Measurements from ENCODE around the gene CLPTM1.
"Not testable (repeated sequence)": the region's sequence is repeated elsewhere in the genome, so short reads cannot be mapped to it uniquely, and the experiment has no call there.

Gene CLPTM1

DNA sequence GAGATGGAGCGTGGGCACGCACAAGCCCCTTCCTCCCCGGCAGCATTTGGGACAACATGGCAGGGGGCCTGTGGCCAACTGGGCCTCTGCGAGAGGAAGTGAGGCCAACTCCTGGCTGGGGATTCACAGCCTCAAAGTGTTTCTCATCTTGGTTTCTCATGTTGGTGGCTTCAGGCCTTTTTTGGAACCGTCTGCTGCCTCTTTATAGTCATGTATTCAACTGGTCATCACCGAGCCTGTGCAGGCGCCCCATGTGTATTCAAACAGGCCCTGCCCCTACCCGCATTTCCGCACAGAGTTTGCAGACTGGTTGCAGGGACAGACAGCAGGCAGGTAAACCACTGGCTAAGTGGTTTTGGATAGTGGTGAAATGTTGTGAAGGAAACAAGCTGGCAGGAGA lies 28.8 kb downstream of the CLPTM1 start:
- DNase-seq: no peak

DNA sequence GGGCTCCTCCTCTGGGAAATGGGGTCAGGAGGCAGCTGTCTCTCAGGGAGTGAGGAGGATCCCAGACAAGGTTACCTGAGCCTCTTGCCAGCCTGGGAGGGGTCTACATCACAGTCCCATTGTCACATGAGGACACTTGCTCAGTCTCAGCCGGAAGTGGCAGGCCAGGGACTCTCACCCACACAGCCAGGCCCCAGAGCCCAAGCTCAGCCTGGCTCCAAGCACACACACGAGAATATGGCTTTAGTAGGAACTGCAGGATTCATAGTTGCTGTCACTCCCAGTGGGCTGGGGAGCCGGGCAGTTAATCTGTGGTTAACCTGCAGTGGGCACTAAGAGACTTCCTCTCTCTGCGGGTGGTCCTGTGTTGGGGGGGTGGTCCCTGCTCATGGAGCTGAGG lies 30.3 kb downstream of the CLPTM1 start:
- no peak for DNase-seq

DNA sequence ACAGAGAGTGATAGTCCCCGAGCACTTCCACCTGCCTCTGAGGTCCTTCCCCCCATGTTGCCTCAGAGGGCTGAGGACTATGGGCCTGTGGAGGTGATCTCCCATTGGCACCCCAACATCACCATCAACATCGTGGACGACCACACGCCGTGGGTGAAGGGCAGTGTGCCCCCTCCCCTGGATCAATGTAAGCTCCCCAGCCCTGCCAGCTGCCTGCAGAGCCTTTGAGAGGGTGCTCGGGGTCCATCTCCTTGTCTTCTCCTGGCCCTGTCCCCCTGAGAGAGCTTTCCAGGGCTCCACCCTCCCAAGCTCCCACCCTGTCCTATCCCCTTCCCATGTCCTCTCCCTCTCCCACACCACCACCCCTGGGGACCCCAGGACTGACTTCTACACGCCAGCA lies 31.2 kb downstream of the CLPTM1 start:
- no peak for DNase-seq

DNA sequence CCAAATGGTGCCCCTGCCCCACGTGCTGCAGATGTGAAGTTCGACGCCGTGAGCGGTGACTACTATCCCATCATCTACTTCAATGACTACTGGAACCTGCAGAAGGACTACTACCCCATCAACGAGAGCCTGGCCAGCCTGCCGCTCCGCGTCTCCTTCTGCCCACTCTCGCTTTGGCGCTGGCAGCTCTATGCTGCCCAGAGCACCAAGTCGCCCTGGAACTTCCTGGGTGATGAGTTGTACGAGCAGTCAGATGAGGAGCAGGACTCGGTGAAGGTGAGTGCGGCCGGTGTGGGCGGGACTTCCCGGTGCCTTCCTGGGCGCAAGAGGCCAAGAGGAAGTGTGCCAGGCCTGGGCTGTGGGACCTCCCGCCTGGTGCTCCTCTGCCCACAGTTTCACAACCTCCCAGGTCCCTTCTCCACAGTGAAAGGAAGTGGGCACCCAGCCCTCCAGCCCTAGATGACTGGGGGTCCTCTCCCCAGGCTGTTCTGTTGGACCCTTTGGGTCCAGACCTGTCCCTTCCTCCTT lies 32.0 kb downstream of the CLPTM1 start:
- no peak for DNase-seq

DNA sequence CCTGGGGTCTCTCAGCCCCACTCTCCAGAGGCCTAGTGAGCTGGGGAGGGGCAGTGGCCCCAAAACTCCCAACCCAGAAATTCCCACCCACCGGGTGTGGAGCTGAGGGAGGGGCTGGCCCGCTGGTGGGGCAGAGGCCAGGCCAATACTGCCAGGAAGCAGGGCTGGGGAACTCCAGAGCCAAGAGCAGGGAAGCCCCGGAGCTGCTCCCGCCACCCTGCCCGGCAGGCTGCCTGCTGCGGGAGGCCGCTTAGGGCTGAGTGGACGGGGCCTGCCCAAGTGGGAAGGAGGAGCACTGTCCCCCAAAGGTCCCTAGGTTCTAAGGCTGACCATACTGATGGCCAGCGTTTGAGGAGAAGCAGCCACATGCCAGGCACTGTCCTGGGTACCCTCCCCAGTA lies 33.1 kb downstream of the CLPTM1 start:
- no peak for DNase-seq

DNA sequence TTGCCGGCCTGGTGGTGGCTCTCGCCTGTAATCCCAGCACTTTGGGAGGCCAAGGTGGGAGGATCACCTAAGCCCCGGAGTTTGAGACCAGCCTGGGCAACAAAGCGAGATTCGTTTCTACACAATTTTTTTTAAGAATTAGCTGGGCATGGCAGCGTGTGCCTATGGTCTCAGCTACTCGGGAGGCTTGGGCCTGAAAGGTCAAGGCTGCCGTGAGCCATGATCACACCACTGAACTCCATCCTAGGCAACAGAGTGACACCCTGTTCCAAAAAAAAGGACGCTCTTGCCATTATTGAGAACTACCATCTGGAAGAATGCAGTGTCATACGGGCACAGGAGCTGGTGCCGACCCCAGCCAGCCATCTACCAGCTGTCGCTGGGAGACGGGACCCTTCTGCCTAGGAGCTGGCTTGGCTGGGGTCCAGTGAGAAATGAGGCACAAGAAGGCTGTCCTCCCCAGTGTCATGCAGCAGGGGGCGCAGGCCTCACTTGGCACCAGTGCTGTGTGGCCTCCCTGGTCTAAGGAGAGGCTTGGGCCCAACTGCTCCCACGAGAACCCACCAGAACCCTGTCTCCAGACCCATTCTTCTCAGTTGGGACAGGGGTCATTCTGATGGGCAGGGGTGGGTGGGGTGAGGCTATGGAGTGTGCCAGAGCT lies 33.8 kb downstream of the CLPTM1 start:
- DNase-seq: peak; percentile 19 to 39

DNA sequence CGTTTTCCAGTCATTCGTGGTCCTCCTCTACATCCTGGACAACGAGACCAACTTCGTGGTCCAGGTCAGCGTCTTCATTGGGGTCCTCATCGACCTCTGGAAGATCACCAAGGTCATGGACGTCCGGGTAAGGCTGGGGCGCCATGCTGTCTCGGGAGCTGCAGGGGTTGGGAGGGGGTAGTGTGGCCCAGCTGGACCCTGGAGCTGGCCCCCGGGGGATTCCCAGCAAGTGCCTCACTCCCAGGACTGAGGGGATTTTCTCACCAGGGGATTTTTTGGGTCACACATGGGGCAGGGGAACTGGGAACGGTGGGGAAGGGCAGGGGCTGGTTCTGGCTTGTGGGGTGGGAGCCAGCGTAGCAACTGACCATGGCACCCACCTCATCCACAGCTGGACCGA lies 35.3 kb downstream of the CLPTM1 start:
- no peak for DNase-seq

DNA sequence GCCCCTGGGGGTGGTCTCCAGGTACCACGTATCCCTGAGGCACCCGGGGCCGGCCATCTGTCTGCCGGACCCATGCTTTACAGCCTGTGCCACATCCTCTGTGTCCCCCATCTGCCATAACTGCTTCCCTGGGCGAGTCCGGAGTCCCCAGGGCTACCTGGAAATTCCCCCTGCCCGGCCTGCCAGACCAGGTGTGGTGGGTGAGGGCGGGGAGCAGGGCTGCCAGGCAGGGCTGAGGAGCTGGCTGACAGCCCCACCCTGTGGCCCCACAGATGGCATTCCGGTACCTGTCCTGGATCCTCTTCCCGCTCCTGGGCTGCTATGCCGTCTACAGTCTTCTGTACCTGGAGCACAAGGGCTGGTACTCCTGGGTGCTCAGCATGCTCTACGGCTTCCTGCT lies 35.8 kb downstream of the CLPTM1 start:
- no peak for DNase-seq

DNA sequence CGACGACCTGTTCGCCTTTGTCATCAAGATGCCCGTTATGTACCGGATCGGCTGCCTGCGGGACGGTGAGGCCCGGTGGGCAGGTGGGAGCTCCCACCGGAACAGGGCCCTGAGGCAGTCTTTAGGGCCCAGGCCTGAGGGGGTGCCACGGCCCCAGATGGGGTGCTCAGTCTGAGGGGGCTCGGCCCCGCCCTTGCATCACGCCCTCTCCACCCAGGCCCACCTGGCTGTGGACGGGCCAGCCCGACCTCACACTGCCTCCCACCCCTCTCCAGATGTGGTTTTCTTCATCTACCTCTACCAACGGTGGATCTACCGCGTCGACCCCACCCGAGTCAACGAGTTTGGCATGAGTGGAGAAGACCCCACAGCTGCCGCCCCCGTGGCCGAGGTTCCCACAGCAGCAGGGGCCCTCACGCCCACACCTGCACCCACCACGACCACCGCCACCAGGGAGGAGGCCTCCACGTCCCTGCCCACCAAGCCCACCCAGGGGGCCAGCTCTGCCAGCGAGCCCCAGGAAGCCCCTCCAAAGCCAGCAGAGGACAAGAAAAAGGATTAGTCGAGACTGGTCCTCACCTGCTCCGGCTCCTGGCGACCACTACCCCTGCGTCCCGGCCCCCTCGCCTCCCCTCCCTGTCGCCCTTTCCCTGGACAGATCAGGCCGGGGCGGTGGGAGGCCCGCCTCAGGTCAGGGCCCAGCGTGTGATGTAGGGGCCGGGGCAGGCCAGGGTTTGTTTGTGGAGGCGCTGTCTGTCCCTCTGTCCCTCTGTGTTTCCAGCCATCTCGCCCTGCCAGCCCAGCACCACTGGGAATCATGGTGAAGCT lies 37.4 kb downstream of the CLPTM1 start:
- no peak for DNase-seq

DNA sequence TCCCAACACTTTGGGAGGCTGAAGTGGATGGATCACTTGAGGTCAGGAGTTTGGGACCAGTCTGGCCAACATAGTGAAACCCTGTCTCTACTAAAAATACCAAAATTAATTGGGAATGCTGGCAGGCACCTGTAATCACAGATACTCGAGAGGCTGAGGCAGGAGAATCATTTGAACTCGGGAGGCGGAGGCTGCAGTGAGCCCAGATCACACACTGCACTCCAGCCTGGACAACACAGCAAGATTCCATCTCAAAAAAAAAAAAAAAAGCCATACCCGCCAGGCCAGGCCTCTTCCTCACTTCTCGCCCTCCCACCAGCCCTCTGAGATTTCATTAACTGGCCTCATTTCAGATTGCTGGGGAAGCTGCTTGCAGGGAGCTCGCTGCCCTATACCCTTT lies 38.3 kb downstream of the CLPTM1 start:
- no peak for DNase-seq

DNA sequence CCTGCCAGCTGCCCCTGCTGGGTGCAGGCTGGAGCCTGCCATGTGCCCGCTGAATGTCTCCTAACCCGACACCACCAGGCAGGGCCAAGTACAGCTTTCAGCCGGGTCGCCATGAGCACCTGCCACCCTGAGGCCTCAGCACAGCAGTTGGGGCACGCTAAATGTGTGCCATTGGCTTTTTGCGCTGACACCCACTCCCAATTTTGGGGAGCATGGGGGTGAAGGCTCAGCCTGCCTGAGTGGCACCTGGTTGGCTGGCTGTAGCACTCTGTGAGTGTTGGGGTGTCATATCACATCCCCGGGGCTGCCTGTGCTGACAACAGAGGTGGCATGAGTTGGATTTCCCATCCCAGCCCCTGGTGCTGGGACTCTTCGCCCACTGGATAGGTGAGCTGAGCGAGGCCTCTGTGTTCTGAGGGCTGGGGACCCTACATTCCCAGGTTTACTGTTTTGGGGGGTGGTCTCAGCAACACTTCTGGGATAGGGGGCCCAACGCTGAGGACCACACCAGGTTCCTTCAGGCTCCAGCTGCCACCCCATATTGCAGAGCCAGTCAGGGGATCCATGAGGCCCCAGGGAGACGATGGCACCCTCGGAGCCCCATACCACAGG lies 38.9 kb downstream of the CLPTM1 start:
- no peak for DNase-seq

DNA sequence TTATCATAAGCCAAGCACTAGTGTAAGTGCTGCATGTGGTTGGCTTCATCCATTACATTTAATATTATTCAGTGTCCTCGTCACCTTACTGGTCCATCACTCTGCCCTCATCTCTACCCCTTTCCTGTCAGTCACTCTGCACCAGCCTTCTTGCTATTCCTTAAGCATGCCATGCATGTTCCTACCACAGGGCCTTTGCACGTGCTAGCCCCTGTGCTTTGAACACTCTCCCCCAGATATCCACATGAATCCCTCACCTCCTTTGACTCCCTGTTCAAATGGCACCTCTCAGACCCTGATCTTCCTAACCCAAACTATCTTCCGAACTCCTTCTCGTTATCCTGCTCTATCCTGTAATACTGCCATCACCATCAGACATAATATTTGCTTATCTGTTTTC lies 42.8 kb downstream of the CLPTM1 start:
- DNase-seq: no peak

DNA sequence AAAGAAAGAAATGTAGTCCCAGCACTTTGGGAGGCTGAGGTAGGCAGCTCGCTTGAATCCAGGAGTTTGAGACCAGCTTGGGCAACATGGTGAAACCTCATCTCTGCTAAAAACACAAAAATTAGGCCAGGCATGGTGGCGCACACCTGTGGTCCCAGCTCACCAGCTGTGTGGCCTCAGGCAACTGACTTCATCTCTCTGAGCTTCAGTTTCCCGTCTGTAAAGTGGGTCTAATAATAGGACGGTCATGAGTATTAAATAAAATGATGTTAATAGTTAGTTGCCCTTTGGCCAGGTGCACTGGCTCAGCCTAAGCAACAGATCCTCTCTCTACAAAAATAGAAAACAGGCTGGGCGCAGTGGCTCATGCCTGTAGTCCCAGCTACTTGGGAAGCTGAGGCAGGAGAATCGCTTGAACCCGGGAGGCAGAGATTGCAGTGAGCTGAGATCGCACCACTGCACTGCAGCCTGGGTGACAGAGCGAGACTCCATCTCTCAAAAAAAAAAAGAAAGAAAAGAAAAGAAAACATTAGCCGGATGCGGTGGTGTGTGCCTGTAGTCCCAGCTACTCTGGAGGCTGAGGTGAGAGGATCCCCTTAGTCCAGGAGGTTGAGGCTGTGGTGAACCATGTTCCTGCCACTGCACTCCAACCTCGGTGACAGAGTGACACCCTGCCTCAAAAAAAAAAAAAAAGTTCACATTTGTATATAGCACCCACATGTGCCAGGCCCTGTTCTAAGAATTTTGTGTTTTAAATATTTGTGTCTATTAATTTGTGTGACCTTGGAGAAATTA lies 44.1 kb downstream of the CLPTM1 start:
- not testable (repeated sequence) for DNase-seq

DNA sequence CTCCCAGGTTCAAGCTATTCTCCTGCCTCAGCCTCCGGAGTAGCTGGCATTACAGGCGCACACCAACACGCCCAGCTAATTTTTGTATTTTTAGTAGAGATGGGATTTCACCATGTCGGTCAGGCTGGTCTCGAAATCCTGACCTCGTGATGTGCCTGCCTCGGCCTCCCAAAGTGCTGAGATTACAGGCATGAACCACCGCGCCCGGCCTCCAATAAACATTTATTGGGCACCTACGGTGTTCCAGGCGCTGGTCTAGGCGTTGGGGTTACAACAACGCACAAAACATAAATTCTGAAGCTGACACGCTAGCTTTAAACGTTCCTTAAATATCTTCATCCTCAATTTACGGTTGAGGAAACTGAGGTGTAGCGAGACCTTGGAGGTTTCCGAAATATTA lies 45.5 kb downstream of the CLPTM1 start:
- DNase-seq: not testable (repeated sequence)

DNA sequence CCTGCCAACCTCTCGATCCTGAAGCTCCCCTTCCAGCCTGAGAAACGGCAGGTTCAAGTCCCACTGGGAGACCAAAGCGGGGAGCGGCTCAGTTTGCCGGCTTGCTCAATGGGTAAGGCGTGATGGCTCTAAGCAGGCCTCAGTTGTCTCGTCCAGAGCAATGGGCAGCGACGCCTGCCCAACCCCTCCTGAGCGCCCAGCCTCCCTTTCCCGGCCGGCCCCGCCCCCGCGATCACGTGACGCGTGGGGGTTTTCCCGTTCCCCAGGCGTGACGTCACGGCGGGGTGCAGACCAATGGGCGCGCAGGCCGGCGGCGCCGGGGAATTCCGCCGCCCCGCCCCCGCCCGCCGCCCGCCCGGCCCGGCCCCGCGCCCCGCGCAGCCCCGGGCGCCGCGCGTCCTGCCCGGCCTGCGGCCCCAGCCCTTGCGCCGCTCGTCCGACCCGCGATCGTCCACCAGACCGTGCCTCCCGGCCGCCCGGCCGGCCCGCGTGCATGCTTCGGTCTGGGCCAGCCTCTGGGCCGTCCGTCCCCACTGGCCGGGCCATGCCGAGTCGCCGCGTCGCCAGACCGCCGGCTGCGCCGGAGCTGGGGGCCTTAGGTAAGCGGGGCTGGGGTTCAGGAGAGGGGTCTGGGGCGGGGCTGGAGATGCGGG lies 46.0 kb downstream of the CLPTM1 start, which contains the start of gene RELB:
TSS of gene RELB (plus strand) at position 378 of the 653 bp plus-strand sequence. CDS start at position 494, 116 bp downstream.
- DNase-seq: peak; percentile 50 to 56

DNA sequence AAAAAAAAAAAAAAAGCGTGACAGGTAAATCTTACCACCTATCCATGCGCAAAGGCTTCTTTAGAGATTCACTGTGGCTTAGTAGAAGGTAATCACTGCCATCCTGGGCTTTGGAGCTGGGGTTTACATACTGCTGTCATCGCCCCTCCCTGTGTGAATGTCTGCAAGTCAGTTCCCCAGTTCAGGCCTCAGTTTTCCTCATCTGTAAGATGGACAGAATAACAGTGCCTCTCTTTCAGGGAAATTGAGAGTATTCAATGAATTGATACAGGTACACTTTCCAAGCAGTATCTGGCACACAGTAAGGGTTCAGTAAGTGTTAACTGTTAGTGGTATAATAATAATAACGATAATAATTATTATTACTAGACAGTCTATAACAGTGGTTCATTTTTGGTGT lies 48.3 kb downstream of the CLPTM1 start:
- DNase-seq: no peak

DNA sequence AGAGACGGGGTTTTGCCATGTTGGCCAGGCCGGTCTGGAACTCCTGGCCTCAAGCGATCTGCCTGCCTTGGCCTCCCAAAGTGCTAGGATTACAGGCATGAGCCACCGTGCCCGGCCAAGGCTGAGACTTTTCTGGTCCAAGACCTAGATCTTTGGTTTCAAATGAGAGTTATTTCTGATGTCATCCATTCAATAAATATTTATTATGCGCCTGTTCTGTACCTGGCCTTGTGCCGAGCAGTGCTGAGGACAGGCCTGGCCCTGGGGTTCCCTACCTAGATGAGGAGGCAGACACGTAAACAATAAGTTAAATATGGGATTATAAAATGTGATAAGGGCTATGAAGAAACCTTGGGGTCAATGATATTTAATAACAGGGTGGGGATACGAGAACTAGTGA lies 50.6 kb downstream of the CLPTM1 start:
- DNase-seq: no peak

DNA sequence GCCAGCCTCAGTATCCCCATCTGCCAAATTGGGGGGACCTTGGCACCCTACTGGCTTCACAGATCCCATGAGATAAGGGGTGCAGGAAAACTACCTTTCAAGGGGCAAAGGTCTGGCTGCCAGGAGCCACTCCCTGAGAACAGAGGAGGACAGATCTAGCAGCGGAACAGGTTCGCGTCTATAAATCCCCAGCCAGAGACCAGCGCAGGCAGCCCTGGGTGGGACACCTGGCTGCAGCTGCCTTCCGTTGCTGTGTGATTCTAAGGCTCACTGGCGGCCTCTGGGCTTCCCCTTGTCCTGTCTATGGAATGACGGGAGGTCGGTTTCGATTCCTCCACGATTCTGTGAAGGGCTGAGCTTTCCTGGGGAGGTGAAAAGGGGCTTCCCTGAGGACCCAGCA lies 53.4 kb downstream of the CLPTM1 start:
- DNase-seq: no peak

DNA sequence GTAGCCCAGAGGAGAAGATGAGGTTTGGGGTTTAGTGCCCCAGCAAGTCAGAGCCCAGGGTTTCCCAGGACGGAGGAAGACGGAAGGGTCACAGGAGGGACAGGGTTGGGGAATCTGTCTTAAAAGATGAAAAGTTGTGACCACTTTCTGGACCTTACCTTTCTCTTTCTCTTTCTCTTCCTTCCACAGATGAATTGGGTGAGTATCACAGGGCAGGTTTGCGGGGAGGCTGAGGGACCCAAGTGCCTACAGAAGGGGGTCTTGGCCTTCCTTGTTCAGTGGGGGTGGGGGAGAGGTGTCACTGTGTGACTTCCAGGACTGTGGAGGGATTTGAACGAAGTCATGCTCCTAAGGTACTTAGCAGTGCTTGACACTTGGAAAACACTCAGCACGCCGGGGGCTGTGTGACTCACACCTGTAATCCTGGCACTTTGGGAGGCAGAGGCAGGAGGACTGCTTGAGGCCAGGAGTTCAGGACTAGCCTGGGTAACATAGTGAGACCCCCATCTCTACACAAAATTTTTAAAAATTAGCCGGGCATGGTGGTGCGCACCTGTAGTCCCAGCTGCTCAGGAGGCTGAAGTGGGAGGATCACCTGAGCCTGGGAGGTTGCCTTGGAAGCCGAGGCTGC lies 54.6 kb downstream of the CLPTM1 start:
- DNase-seq: no peak

DNA sequence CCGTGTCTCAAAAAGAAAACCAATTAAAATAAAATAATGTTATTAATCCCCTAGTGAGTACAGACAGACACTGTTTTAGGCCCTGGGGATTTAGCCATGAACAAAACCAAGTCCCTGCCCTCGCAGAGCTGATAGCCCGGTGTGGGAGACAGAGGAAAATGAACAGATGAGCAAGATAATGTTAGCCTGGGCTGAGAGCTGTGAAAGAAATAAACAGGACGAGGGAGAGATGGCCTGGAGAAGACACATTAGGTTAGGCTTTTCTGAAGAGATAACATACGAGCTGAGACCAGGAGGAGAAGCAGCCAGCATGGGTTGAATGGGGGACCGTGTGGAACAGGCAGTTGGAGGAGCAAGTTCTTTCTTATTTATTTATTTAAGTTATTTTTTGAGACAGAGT lies 55.1 kb downstream of the CLPTM1 start:
- DNase-seq: no peak

DNA sequence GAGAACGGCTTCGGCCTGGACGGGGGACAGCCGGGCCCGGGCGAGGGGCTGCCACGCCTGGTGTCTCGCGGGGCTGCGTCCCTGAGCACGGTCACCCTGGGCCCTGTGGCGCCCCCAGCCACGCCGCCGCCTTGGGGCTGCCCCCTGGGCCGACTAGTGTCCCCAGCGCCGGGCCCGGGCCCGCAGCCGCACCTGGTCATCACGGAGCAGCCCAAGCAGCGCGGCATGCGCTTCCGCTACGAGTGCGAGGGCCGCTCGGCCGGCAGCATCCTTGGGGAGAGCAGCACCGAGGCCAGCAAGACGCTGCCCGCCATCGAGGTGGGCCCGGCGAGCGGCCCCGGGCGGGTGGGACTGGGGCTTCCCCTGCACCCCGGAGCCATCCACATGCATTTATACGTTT lies 56.8 kb downstream of the CLPTM1 start:
- DNase-seq: no peak

Measured in AML-193 (cell line).